ENCODE data around the gene CEP120.
"Not testable (repeated sequence)": the region's sequence is repeated elsewhere in the genome, so short reads cannot be mapped to it uniquely, and the experiment has no call there.

The CEP120 gene

GRCh38 chr5:123423278-123424149 lies at the start of gene CEP120:
CEP120 (minus strand) TSS chr5:123423403; CDS start chr5:123422998, 405 bp downstream.
- DNase-seq, result peak; percentile 99

DNA sequence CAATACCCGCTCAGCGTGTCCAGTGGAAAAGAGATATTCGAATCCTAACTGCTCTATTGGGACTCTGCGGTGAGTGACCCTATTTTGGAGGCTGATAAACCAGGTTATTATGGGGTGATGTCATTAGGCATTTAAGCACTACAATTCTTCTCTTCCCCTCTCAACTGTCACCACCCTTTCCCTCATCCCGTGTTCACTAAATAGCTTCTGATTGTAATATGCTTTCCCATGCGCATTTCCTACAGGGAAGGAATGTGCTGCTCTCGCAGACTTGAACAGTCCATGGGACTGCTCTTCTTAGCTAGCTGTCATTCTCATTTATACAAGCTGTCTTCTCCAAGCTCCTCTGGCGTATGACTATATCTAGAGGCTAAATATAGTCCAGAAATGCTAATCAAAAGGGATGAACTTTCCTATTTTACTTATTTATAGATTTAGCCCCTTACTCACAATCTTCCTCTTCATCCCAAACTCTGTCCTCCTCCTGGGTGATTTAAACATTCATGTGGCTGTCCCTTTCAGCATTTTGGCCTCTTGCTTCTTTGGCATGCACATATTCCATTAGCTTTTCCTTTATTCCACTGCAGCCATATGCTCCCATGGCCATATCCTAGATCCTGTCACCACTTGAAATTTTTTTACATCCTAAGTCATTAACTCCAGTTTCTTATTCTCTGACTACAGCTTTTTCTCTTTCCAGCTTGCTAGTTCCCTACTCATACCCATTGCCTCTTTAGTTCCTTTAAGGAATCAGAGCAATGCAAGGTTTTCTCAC lies 49.1 kb upstream of the CEP120 start:
- no peak for DNase-seq

GRCh38 chr5:123471385-123471784 lies 48.2 kb upstream of the CEP120 start:
- DNase-seq, result no peak

GRCh38 chr5:123466839-123467238 lies 43.6 kb upstream of the CEP120 start:
- not testable (repeated sequence) for DNase-seq

GRCh38 chr5:123460296-123460729 lies 37.1 kb upstream of the CEP120 start:
- DNase-seq, result peak; percentile 32

DNA sequence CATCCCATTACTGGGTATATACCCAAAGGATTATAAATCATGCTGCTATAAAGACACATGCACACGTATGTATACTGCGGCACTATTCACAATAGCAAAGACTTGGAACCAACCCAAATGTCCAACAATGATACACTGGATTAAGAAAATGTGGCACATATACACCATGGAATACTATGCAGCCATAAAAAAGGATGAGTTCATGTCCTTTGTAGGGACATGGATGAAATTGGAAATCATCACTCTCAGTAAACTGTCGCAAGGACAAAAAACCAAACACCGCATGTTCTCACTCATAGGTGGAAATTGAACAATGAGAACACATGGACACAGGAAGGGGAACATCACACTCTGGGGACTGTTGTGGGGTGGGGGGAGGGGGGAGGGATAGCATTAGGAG lies 35.8 kb upstream of the CEP120 start:
- DNase-seq, result not testable (repeated sequence)

DNA sequence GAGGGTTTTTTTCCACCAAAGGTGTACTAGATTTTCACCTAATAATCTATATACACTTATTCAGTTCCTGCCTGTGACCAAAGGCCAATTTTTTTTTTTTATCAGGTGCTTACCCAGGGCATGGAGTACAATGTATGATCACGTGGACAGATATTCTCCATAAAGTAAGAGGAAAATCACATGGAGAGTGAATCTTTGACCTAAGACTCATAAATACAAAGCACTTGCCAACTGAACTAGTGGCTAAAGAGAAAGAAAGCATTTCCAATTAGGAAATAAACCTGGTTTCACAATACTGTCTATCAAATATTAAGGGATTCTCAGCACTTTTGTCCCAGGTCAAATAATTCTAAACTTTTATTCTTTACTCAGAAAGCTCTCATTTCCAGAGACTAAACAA lies 33.0 kb upstream of the CEP120 start:
- DNase-seq, result no peak

GRCh38 chr5:123455640-123456039 lies 32.4 kb upstream of the CEP120 start:
- no peak for DNase-seq

- no peak for DNase-seq
Observed at GRCh38 chr5:123455095-123455494, 31.9 kb upstream of the CEP120 start.

DNA sequence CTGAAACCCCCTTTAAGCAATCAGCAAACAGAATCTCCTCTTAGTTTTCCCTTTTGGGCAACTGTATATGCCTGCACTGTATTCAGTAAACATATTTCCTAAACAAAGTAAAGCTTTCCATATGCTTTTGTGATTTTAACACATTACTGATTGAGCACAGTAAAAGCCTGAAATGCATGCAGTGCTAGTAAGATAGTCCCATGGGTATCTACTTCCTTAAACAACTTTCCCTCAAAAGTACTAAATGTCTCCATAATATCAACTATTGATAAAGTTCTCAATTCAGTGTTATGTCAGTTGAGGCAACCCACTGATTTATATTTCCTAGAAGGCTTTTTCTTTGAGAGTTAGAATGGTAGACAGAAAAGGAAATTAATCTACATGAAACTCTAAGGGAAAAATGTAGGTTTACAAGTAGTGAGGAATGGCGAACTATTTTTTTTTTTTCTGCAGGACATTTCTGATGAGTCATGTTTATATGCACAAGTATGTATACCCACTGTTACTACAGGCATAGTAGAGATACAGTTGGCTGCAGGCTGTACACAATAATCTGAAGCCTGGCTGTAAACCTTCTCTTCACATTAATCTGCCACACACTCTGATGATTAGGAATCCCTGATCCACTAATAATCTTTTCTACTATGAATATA lies 31.2 kb upstream of the CEP120 start:
- DNase-seq, result no peak

GRCh38 chr5:123452401-123452800 lies 29.2 kb upstream of the CEP120 start:
- no peak for DNase-seq

GRCh38 chr5:123451047-123451446 lies 27.8 kb upstream of the CEP120 start:
- no peak for DNase-seq

DNA sequence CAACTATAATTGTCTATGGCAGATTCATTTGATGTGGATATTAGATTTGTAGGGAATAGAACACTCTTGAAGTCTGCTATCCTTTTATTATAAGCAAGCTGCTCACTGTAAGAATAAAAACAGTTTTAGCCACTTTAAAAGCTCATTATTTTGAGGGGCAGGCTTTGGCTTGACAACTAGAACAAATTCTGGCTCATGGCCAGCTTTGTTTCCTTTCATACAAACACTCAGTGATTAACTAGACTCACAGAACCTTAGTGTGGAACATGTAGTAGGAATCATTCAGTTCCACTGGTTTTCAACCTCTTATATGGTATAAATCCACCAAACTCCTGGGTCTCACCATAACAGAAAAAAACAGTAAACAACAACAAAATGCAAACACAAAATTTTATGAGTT lies 27.4 kb upstream of the CEP120 start:
- DNase-seq, result no peak

- DNase-seq, result no peak
Observed at GRCh38 chr5:123450114-123450513, 26.9 kb upstream of the CEP120 start.

- DNase-seq, result no peak
Observed at GRCh38 chr5:123449424-123449974, 26.3 kb upstream of the CEP120 start.

GRCh38 chr5:123448743-123449142 lies 25.5 kb upstream of the CEP120 start:
- DNase-seq, result no peak

GRCh38 chr5:123448017-123448617 lies 24.9 kb upstream of the CEP120 start:
- no peak for DNase-seq

DNA sequence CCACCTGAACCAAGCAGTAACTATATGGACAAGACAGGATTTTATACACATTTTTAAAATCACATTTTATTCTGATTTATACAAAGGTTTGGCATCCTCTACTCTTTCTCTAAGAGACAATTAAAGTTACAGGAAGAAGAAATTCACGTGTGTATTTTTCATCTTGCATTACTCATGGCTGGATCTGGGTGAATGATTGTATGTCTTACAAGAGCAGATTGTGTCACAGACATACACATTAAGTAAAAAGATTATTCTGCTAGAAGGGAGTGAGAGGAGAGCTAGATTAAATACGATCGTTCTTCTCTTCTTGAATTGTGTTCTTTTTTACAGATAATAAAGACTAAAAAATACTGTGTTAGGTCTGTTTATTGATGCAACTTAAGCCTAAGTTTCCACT lies 20.8 kb upstream of the CEP120 start:
- no peak for DNase-seq

DNA sequence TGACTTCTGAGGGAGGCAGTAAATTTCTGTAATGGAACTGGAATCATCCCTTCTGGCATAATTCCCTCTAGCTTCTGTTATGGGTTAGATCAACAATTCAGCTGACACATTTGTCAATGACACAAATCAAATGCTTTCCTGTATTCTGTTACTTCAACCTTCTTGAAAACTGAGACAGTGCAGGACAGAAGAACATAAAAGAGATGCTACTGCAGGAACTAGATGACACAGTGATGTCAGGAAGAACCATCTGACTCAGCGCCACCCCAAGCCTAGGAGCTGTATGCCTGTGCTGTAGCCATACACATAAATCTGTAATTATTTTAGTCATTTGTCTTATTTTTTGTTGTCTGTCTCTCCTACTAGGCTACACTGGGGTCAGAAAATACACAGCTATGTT lies 18.2 kb upstream of the CEP120 start:
- no peak for DNase-seq

DNA sequence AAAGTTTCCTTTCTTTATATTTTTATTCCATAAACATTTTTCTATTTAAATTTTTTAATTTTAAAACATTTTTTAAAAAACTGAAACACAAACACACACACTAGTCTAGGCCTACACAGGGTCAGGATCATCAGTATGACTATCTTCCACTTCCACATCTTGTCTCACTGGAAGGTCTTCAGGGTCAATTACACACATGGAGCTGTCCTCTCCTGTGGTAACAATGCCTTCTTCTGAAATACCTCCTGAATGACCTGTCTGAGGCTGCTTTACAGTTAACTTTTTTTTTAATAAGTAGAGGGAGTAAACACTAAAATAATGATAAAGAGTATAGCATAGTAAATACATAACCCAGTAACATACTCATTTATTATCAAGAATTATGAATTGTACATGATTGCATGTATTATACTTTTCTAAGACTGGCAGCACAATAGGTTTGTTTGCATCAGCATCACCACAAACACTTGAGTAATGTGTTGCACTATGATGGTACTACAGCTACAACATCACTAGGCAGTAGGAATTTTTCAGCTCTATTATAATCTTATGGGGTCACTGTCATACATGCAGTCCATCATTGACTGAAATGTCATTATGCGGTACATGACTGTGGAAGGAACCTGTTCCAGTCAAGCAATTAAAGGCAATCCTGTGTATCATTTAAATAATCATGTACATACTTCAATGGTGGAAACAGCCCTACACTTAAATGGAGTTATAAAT lies 17.4 kb upstream of the CEP120 start:
- DNase-seq, result no peak

DNA sequence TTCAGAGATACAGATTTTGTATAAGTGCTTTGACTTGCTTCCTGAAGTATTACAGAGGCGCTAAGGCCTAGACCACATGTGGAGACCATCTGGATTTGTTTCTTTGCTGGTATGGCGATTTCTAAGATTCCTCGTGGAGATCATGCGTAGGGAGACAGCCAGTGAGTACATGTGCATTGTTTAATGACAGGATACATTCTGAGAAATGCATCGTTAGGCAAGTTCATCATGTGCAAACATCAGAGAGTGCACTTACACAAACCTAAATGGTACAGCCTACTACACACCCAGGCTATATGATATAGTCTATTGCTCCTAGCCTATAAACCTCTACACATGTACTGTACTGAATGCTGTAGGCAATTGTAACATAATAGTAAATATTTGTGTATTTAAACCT lies 16.5 kb upstream of the CEP120 start:
- no peak for DNase-seq

- DNase-seq, result peak; percentile 18
Observed at GRCh38 chr5:123438902-123439301, 15.7 kb upstream of the CEP120 start.
